HepG2 (cell line): ENCODE data around the gene ANKRD44. TPM values are rescaled to one million over a fixed set of nuclear protein-coding genes. Genes with fewer than 3 reads are reported as not detected.

ENCODE experiments used
- ATF1 ChIP-seq: IDR thresholded peaks from 2 replicates; pipeline ENCODE4 v1.6.1; 2016; ENCODE audit warnings: mild to moderate bottlenecking, control low read depth
- CREM ChIP-seq, 2 experiments: sonication (generic) in 1 of 2; formaldehyde crosslinking in 1 of 2; IDR thresholded peaks; 2 replicates each; pipeline versions ENCODE4 v1.4.0 to v1.6.1; 2016 to 2020; ENCODE audit warnings: antibody characterized with exemption in 1 of 2, mild to moderate bottlenecking in 1 of 2, missing genetic modification reagents in 1 of 2
- LCORL ChIP-seq, 2 experiments: fragments of 450-650 bp in 1 of 2; sonication (generic) in 1 of 2; formaldehyde crosslinking in 1 of 2; IDR thresholded peaks; 2 replicates each; pipeline versions ENCODE4 v1.5.0 to v1.6.1; 2017 to 2020; ENCODE audit warnings: antibody characterized with exemption in 1 of 2, missing genetic modification reagents in 1 of 2
- NONO ChIP-seq, 2 experiments: fragments of 450-650 bp in 1 of 2; sonication (generic) in 1 of 2; formaldehyde crosslinking in 1 of 2; IDR thresholded peaks in 1 of 2; conservative IDR thresholded peaks in 1 of 2; 2 replicates each; pipeline versions ENCODE4 v1.6.1 to v1.8.0; 2017 to 2022; ENCODE audit warnings: mild to moderate bottlenecking in 1 of 2, missing genetic modification reagents in 1 of 2, moderate library complexity in 1 of 2
- POLR2A ChIP-seq, 2 experiments: IDR thresholded peaks; 2 replicates each; pipeline ENCODE4 v1.6.1; 2011; ENCODE audit warnings: low read depth in 2 of 2, low read length in 2 of 2, mild to moderate bottlenecking in 1 of 2, moderate library complexity in 1 of 2; ENCODE audit not compliant: insufficient read depth in 1 of 2
- ZBTB21 ChIP-seq: sonication (generic); formaldehyde crosslinking; IDR thresholded peaks from 2 replicates; pipeline ENCODE4 v1.4.0; 2020; ENCODE audit warnings: missing genetic modification reagents
- ZNF138 ChIP-seq: sonication (generic); formaldehyde crosslinking; IDR thresholded peaks from 2 replicates; pipeline ENCODE4 v1.5.0; 2020; ENCODE audit warnings: mild to moderate bottlenecking, low read depth, missing genetic modification reagents
- ZNF550 ChIP-seq: sonication (generic); formaldehyde crosslinking; IDR thresholded peaks from 2 replicates; pipeline ENCODE4 v1.4.0; 2020; ENCODE audit warnings: mild to moderate bottlenecking, missing genetic modification reagents, borderline replicate concordance
- ZNF83 ChIP-seq: sonication (generic); formaldehyde crosslinking; IDR thresholded peaks from 2 replicates; pipeline ENCODE4 v1.4.0; 2020; ENCODE audit warnings: missing genetic modification reagents, mild to moderate bottlenecking, borderline replicate concordance
- ZNF839 ChIP-seq: sonication (generic); formaldehyde crosslinking; IDR thresholded peaks from 2 replicates; pipeline ENCODE4 v1.4.0; 2020; ENCODE audit warnings: missing genetic modification reagents, mild to moderate bottlenecking, borderline replicate concordance
- polyA plus RNA-seq, 8 experiments: library from polyadenylated mRNA; depleted of rRNA in 3 of 8; stranded (reverse) in 7 of 8; unstranded in 1 of 8; fragments of >200 nt; fragmentation: Illumina TruSeq in 4 of 8; extraction: Trizol in 4 of 8; gene quantifications; 2 replicates each; pipeline versions ENCODE4 v1.2.1 to v1.2.3, GENCODE V29; 2011 to 2016; ENCODE audit warnings: low read depth in 4 of 8, missing spikeins in 1 of 8, mixed read lengths in 1 of 8; ENCODE audit not compliant: insufficient read depth in 1 of 8
- total RNA-seq, 5 experiments: library from RNA; depleted of rRNA; stranded (reverse); fragments of >200 nt; fragmentation: Illumina TruSeq; extraction: Trizol; gene quantifications; 2 replicates each; pipeline ENCODE4 v1.2.3, GENCODE V29; 2016; ENCODE audit warnings: low read depth in 1 of 5
- TF ChIP-seq, protein P1 (sequence below): sonication (generic); formaldehyde crosslinking; IDR thresholded peaks from 2 replicates; pipeline ENCODE4 v1.9.0; 2021; ENCODE audit warnings: missing genetic modification reagents, borderline replicate concordance
- TF ChIP-seq, protein P2 (sequence below): sonication (generic); formaldehyde crosslinking; IDR thresholded peaks from 2 replicates; pipeline ENCODE4 v1.4.0; 2020; ENCODE audit warnings: mild to moderate bottlenecking, missing genetic modification reagents
- TF ChIP-seq, protein P3 (sequence below): sonication (generic); formaldehyde crosslinking; IDR thresholded peaks from 2 replicates; pipeline ENCODE4 v1.4.0; 2020; ENCODE audit warnings: missing genetic modification reagents
- TF ChIP-seq, protein P4 (sequence below): IDR thresholded peaks from 2 replicates; pipeline ENCODE4 v1.6.1; 2016; ENCODE audit warnings: low read depth
- TF ChIP-seq, protein P5 (sequence below): sonication (generic); formaldehyde crosslinking; IDR thresholded peaks from 2 replicates; pipeline ENCODE4 v1.4.0; 2020; ENCODE audit warnings: missing genetic modification reagents

ANKRD44 gene
- total and polyA plus RNA-seq, 2 of the 13 experiments (the other 11 are each of a cell fraction or from before 2014, with no cell fraction given) = 0.04 to 0.11 TPM

DNA sequence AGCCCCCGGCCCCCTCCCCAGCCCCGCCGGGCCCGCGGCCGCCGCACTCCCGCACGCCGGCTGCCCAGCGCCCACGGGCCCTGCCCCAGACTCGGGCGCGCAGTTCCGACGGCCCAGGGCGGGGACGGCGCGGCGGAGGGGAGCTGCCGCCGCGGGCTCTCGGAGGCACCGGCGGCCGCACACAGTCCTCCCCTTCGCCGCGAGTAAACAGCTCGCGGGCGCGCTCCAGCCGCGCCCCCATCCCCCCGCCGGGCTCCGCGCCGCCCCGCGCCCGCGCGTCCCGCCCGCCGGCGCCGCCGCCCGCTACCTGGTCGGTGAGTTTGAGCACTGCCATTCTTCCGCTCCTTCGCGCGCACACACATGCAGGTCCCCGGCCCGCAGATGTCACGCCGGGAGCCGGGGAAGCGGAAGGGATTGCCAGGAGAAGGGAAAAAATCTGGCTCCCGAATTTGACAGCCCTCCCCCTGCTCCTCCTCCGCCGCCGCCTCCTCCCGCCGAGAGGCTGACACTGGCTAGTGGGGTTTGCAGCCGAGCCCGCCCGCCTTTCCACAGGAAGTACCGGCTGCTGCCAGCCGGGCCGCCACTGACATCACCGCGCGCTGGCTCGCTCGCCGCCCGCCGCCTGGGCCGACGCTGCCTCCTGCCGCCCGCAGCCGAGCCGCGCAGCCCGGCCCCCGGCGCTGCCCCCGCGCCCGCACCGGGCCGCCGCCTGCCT lies at the start of gene ANKRD44 (continued):
- TF ChIP-seq ZNF550 (CRISPR knock-in tag) (no peak), ATF1 (CRISPR knock-in tag) (no peak), ZNF83 (CRISPR knock-in tag) (no peak), POLR2A (IDR thresholded peaks at IDR 0.05; ENCODE audit: insufficient read depth in 1 of 2, low read depth in 2 of 2, low read length in 2 of 2) (no peak), LCORL (IDR thresholded peaks at IDR 0.05) (no peak), LCORL (CRISPR knock-in tag; IDR thresholded peaks at IDR 0.05) (no peak), ZBTB21 (CRISPR knock-in tag) (no peak), ZNF138 (no peak), NONO (IDR thresholded peaks at IDR 0.05) (no peak), NONO (CRISPR knock-in tag; conservative IDR thresholded peaks at IDR 0.05) (no peak), CREM (IDR thresholded peaks at IDR 0.05) (no peak), CREM (CRISPR knock-in tag; IDR thresholded peaks at IDR 0.05) (no peak), ZNF839 (no peak)
- TF ChIP-seq, protein P1, sequence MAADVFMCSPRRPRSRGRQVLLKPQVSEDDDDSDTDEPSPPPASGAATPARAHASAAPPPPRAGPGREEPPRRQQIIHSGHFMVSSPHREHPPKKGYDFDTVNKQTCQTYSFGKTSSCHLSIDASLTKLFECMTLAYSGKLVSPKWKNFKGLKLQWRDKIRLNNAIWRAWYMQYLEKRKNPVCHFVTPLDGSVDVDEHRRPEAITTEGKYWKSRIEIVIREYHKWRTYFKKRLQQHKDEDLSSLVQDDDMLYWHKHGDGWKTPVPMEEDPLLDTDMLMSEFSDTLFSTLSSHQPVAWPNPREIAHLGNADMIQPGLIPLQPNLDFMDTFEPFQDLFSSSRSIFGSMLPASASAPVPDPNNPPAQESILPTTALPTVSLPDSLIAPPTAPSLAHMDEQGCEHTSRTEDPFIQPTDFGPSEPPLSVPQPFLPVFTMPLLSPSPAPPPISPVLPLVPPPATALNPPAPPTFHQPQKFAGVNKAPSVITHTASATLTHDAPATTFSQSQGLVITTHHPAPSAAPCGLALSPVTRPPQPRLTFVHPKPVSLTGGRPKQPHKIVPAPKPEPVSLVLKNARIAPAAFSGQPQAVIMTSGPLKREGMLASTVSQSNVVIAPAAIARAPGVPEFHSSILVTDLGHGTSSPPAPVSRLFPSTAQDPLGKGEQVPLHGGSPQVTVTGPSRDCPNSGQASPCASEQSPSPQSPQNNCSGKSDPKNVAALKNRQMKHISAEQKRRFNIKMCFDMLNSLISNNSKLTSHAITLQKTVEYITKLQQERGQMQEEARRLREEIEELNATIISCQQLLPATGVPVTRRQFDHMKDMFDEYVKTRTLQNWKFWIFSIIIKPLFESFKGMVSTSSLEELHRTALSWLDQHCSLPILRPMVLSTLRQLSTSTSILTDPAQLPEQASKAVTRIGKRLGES (CRISPR knock-in tag) = 0 out of 2 replicates have a peak, but pooled peaks have one; percentile 29
- TF ChIP-seq, protein P2, sequence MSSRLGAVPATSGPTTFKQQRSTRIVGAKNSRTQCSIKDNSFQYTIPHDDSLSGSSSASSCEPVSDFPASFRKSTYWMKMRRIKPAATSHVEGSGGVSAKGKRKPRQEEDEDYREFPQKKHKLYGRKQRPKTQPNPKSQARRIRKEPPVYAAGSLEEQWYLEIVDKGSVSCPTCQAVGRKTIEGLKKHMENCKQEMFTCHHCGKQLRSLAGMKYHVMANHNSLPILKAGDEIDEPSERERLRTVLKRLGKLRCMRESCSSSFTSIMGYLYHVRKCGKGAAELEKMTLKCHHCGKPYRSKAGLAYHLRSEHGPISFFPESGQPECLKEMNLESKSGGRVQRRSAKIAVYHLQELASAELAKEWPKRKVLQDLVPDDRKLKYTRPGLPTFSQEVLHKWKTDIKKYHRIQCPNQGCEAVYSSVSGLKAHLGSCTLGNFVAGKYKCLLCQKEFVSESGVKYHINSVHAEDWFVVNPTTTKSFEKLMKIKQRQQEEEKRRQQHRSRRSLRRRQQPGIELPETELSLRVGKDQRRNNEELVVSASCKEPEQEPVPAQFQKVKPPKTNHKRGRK (CRISPR knock-in tag) = no peak
- TF ChIP-seq, protein P3, sequence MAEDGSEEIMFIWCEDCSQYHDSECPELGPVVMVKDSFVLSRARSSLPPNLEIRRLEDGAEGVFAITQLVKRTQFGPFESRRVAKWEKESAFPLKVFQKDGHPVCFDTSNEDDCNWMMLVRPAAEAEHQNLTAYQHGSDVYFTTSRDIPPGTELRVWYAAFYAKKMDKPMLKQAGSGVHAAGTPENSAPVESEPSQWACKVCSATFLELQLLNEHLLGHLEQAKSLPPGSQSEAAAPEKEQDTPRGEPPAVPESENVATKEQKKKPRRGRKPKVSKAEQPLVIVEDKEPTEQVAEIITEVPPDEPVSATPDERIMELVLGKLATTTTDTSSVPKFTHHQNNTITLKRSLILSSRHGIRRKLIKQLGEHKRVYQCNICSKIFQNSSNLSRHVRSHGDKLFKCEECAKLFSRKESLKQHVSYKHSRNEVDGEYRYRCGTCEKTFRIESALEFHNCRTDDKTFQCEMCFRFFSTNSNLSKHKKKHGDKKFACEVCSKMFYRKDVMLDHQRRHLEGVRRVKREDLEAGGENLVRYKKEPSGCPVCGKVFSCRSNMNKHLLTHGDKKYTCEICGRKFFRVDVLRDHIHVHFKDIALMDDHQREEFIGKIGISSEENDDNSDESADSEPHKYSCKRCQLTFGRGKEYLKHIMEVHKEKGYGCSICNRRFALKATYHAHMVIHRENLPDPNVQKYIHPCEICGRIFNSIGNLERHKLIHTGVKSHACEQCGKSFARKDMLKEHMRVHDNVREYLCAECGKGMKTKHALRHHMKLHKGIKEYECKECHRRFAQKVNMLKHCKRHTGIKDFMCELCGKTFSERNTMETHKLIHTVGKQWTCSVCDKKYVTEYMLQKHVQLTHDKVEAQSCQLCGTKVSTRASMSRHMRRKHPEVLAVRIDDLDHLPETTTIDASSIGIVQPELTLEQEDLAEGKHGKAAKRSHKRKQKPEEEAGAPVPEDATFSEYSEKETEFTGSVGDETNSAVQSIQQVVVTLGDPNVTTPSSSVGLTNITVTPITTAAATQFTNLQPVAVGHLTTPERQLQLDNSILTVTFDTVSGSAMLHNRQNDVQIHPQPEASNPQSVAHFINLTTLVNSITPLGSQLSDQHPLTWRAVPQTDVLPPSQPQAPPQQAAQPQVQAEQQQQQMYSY (CRISPR knock-in tag) = no peak
- TF ChIP-seq, protein P4, sequence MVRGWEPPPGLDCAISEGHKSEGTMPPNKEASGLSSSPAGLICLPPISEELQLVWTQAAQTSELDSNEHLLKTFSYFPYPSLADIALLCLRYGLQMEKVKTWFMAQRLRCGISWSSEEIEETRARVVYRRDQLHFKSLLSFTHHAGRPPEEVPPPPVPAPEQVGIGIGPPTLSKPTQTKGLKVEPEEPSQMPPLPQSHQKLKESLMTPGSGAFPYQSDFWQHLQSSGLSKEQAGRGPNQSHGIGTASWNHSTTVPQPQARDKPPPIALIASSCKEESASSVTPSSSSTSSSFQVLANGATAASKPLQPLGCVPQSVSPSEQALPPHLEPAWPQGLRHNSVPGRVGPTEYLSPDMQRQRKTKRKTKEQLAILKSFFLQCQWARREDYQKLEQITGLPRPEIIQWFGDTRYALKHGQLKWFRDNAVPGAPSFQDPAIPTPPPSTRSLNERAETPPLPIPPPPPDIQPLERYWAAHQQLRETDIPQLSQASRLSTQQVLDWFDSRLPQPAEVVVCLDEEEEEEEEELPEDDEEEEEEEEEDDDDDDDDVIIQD = no peak
- TF ChIP-seq, protein P5, sequence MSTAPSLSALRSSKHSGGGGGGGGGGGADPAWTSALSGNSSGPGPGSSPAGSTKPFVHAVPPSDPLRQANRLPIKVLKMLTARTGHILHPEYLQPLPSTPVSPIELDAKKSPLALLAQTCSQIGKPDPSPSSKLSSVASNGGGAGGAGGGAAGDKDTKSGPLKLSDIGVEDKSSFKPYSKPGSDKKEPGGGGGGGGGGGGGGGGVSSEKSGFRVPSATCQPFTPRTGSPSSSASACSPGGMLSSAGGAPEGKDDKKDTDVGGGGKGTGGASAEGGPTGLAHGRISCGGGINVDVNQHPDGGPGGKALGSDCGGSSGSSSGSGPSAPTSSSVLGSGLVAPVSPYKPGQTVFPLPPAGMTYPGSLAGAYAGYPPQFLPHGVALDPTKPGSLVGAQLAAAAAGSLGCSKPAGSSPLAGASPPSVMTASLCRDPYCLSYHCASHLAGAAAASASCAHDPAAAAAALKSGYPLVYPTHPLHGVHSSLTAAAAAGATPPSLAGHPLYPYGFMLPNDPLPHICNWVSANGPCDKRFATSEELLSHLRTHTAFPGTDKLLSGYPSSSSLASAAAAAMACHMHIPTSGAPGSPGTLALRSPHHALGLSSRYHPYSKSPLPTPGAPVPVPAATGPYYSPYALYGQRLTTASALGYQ (CRISPR knock-in tag) = no peak
